Calu3 (cell line): ENCODE measurements around the gene CACNG7. TPM values are rescaled to one million over a fixed set of nuclear protein-coding genes. Genes with fewer than 3 reads are reported as not detected.
A peak's percentile ranks its signal among the peaks of the same experiment; 100 is the strongest.

Experiments used
- BruUV-seq: library from RNA; stranded (reverse); fragments of 400-500 nt; replicated peaks from 2 replicates; lab custom pipeline; 2021; lab: Mats Ljungman, UMichigan
- CTCF ChIA-PET: fragments of 300-600 bp; sonication (Branson Sonifier 250); formaldehyde crosslinking; loops from one replicate; lab custom pipeline; 2022; ENCODE audit warnings: antibody characterized with exemption; lab: Charles Lee
- DNase-seq: peaks from one replicate; pipeline ENCODE4 v3.0.0; 2022
- H3K27ac Mint-ChIP-seq: one replicate; pipeline ENCODE4 v1.8.0; 2022; ENCODE audit warnings: mixed read lengths; ENCODE audit not compliant: unreplicated experiment
- H3K27me3 Mint-ChIP-seq: one replicate; pipeline ENCODE4 v1.8.0; 2022; ENCODE audit warnings: mixed read lengths; ENCODE audit not compliant: unreplicated experiment
- H3K36me3 Mint-ChIP-seq: one replicate; pipeline ENCODE4 v1.8.0; 2022; ENCODE audit warnings: mild to moderate bottlenecking, moderate library complexity, mixed read lengths; ENCODE audit not compliant: insufficient read depth, unreplicated experiment
- H3K4me1 Mint-ChIP-seq: one replicate; pipeline ENCODE4 v1.8.0; 2022; ENCODE audit warnings: mild to moderate bottlenecking, low read depth, mixed read lengths; ENCODE audit not compliant: unreplicated experiment
- H3K4me3 Mint-ChIP-seq: one replicate; pipeline ENCODE4 v1.8.0; 2022; ENCODE audit warnings: mild to moderate bottlenecking, low read depth, moderate library complexity, mixed read lengths; ENCODE audit not compliant: unreplicated experiment
- H3K9me3 Mint-ChIP-seq: one replicate; pipeline ENCODE4 v1.8.0; 2022; ENCODE audit warnings: low read depth, mixed read lengths; ENCODE audit not compliant: unreplicated experiment
- CTCF ChIP-seq: fragments of 200-600 bp; IDR thresholded peaks from one replicate; pipeline ENCODE4 v1.8.0; 2022; ENCODE audit warnings: antibody characterized with exemption; ENCODE audit not compliant: unreplicated experiment
- intact Hi-C: fragments of 100-400 bp; cut with micrococcal nuclease; formaldehyde crosslinking; loops from one replicate; pipeline ENCODE4 v1.10.0; 2022; ENCODE audit not compliant: unreplicated experiment
- total RNA-seq: library from RNA; stranded (reverse); gene quantifications from 2 replicates; pipeline ENCODE4 v1.2.3, GENCODE V29; 2022

Gene CACNG7
- total RNA-seq, 1 experiment from 2014 or later = not detected

GRCh38 chr19:53876651-53877224, 32.3 kb upstream of the CACNG7 start:
- Mint-ChIP-seq H3K4me1 (peaks cover 41% of the 10 kb centered on the region), H3K27me3 (no peaks in the 10 kb centered on the region), H3K27ac (peak overlapping the region; percentile 89), H3K9me3 (no peaks in the 10 kb centered on the region), H3K36me3 (peaks cover 61% of the 10 kb centered on the region), H3K4me3 (peak overlapping the region; percentile 6)
- no peak for DNase-seq
- CTCF ChIA-PET = interaction anchor here (1.6 kb wide), 1 partner anchor 9 kb away, joined by 6 read pairs; the partner anchor contains the start of gene MYADM
- BruUV-seq = no TSS peak
- intact Hi-C loops = no loop called here
- TF ChIP-seq CTCF = no peak

- Mint-ChIP-seq H3K27me3 (no peaks in the 10 kb centered on the region), H3K9me3 (no peaks in the 10 kb centered on the region), H3K27ac (peak overlapping the region; percentile 89), H3K36me3 (peaks cover 55% of the 10 kb centered on the region), H3K4me3 (peak overlapping the region; percentile 6), H3K4me1 (peaks cover 38% of the 10 kb centered on the region)
- DNase-seq = no peak
- no TSS peak for BruUV-seq
- CTCF ChIA-PET = interaction anchor here (1.6 kb wide), 1 partner anchor 9 kb away, joined by 6 read pairs; the partner anchor contains the start of gene MYADM
- intact Hi-C loops = no loop called here
- TF ChIP-seq CTCF = no peak
These were observed 31.7 kb upstream of the CACNG7 start for GRCh38 chr19:53877361-53877766.

DNA sequence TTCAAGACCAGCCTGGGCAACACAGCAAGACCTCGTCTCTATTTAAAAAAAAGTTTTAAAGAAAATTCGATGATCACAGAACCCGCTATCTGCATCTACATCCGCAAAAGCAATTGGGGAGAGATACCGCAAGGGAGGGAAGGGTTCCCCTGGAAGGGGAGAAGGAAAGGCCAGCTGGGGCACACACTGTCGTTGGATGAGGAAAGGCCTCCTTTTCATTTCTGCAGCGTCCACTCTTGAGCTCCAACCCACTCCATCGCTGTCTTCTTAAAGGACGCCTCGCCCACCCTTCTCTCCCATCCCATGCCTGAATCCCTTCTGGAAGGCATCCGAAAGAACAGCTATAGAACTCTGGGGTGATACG, 30.3 kb upstream of the CACNG7 start:
- Mint-ChIP-seq H3K4me1 (peaks cover 31% of the 10 kb centered on the region), H3K27me3 (no peaks in the 10 kb centered on the region), H3K27ac (no peak overlapping the region), H3K36me3 (peaks cover 44% of the 10 kb centered on the region), H3K4me3 (no peak overlapping the region), H3K9me3 (no peaks in the 10 kb centered on the region)
- no peak for TF ChIP-seq CTCF
- DNase-seq = no peak
- intact Hi-C loops = loop anchor here (1.0 kb wide), 1 partner anchor 36 kb away; no protein-coding TSS in a partner anchor
- CTCF ChIA-PET = interaction anchor here (0.6 to 1.2 kb wide), 3 partner anchors 102 to 298 kb away, joined by 3 to 5 read pairs (median 4); no protein-coding TSS in a partner anchor
- no TSS peak for BruUV-seq

- Mint-ChIP-seq H3K4me1 (peaks cover 31% of the 10 kb centered on the region), H3K27ac (no peak overlapping the region), H3K27me3 (no peaks in the 10 kb centered on the region), H3K9me3 (no peaks in the 10 kb centered on the region), H3K4me3 (no peak overlapping the region), H3K36me3 (peaks cover 44% of the 10 kb centered on the region)
- no TSS peak for BruUV-seq
- peak; percentile 99 for DNase-seq
- CTCF ChIA-PET = interaction anchor here (0.6 to 1.2 kb wide), 4 partner anchors 18 to 297 kb away, joined by 3 to 5 read pairs (median 4); no protein-coding TSS in a partner anchor
- TF ChIP-seq CTCF = no peak
- intact Hi-C loops = loop anchor here (1.0 kb wide), 1 partner anchor 37 kb away; no protein-coding TSS in a partner anchor
These were observed 29.7 kb upstream of the CACNG7 start for GRCh38 chr19:53879140-53880081.
